Hepatocyte (in vitro differentiated cells): ENCODE measurements around the gene ANG.

Experiments used
- EZH2 ChIP-seq: fragments of 200-600 bp; sonication (generic); IDR thresholded peaks from 2 replicates; pipeline ENCODE4 v1.6.1; 2016; ENCODE audit warnings: antibody characterized with exemption, mild to moderate bottlenecking, borderline replicate concordance
- EZH2phosphoT487 ChIP-seq: fragments of 200-600 bp; sonication (generic); IDR thresholded peaks from one replicate; pipeline ENCODE4 v1.6.1; 2018; ENCODE audit warnings: antibody characterized with exemption, mild to moderate bottlenecking, low read depth, moderate library complexity; ENCODE audit not compliant: unreplicated experiment, severe bottlenecking
- TF ChIP-seq, protein P1 (sequence below): fragments of 200-600 bp; sonication (generic); IDR thresholded peaks from 2 replicates; pipeline ENCODE4 v1.5.1; 2016; ENCODE audit warnings: antibody characterized with exemption, mild to moderate bottlenecking; ENCODE audit not compliant: poor library complexity

DNA sequence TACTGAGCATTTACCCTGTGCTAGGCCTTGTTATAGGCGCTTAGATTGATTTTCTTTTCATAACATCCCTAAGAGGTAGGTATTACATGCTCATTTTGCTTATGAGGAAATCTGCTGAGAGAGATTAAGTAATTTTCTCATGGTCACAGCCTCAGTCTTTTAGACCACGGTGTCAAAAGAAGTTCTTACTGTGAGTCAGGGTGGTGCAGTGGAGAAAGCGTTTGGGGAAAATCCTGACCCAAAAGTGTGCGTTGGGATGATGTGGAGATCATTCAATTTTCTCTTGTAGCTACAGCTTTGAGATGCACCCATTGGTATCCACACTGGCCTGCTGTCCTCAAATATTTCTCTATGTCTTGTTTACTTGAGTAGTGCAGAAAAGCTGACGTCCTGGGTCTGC, 8.2 kb downstream of the ANG start:
- TF ChIP-seq, protein P1, sequence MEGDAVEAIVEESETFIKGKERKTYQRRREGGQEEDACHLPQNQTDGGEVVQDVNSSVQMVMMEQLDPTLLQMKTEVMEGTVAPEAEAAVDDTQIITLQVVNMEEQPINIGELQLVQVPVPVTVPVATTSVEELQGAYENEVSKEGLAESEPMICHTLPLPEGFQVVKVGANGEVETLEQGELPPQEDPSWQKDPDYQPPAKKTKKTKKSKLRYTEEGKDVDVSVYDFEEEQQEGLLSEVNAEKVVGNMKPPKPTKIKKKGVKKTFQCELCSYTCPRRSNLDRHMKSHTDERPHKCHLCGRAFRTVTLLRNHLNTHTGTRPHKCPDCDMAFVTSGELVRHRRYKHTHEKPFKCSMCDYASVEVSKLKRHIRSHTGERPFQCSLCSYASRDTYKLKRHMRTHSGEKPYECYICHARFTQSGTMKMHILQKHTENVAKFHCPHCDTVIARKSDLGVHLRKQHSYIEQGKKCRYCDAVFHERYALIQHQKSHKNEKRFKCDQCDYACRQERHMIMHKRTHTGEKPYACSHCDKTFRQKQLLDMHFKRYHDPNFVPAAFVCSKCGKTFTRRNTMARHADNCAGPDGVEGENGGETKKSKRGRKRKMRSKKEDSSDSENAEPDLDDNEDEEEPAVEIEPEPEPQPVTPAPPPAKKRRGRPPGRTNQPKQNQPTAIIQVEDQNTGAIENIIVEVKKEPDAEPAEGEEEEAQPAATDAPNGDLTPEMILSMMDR: no peak
- TF ChIP-seq EZH2phosphoT487 (no peak), EZH2 (no peak)
